Lower leg skin (tissue), 3 donors: Measurements from ENCODE around the gene ANO1.

Source experiments
- POLR2A ChIP-seq, 2 donors: fragments of 450-650 bp; IDR thresholded peaks; one replicate each; pipeline ENCODE4 v1.6.1; 2016 to 2017; ENCODE audit warnings: antibody characterized with exemption in 2 of 2, mild to moderate bottlenecking in 1 of 2, moderate library complexity in 1 of 2
- TF ChIP-seq, protein P1 (sequence below), 3 donors: fragments of 450-650 bp; IDR thresholded peaks; one replicate each; pipeline ENCODE4 v1.5.1; 2016; ENCODE audit warnings: antibody characterized with exemption in 3 of 3, mild to moderate bottlenecking in 3 of 3, moderate library complexity in 2 of 3

DNA sequence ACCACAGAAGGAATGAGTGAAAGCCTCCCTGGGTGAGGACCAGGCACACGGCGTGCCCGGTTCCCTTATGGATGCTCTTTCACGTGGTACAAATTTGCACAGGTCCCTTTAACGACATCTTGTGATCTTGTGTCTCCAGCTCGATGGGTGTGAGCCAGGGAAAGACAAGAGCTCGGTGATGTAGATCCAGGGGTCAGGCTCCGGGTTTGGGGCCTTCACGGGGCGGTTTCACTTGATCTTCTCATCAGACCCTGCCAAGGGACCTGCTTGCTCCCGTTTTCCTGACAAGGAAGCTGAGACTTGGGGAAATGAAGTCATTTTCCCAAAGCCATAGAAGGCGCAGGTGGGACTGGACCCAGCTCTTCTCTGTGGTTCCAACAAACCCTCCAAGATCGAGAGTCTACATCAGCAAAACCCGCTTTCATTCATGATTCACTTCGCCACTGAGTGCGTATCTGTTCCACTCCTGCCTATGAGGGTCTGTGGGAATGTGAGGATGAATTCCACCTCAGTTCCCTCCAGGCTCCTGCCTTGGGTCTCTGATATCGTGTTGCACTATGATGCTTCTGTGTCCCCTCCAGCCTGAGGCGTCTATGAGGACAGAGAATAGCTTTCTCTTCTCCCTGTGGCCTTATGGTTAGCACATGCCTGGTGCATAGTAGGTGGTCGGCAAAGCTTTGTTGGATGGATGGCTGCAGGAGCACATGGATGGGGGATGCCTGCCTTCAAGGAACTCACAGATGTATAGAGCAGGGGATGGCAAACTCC, 45.0 kb upstream of the ANO1 start:
- TF ChIP-seq, protein P1, sequence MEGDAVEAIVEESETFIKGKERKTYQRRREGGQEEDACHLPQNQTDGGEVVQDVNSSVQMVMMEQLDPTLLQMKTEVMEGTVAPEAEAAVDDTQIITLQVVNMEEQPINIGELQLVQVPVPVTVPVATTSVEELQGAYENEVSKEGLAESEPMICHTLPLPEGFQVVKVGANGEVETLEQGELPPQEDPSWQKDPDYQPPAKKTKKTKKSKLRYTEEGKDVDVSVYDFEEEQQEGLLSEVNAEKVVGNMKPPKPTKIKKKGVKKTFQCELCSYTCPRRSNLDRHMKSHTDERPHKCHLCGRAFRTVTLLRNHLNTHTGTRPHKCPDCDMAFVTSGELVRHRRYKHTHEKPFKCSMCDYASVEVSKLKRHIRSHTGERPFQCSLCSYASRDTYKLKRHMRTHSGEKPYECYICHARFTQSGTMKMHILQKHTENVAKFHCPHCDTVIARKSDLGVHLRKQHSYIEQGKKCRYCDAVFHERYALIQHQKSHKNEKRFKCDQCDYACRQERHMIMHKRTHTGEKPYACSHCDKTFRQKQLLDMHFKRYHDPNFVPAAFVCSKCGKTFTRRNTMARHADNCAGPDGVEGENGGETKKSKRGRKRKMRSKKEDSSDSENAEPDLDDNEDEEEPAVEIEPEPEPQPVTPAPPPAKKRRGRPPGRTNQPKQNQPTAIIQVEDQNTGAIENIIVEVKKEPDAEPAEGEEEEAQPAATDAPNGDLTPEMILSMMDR (IDR thresholded peaks at IDR 0.05), result no peak
- no peak for TF ChIP-seq POLR2A (IDR thresholded peaks at IDR 0.05)
